CD4-positive, alpha-beta T cell (primary cell): Measurements from ENCODE around the gene BHLHE41. TPM values are rescaled to one million over a fixed set of nuclear protein-coding genes. Genes with fewer than 3 reads are reported as not detected.
A peak's percentile ranks its signal among the peaks of the same experiment; 100 is the strongest.

Source experiments
- ATAC-seq: fragments of 200-7000 bp; cut with Tn5 transposase; one replicate; pipeline ENCODE4 v1.10.0; 2022; ENCODE audit warnings: mild to moderate bottlenecking; ENCODE audit not compliant: poor library complexity
- CTCF ChIA-PET: fragments of 350-600 bp; sonication (Branson Sonifier 250); formaldehyde crosslinking; loops from one replicate; lab custom pipeline; 2021; ENCODE audit warnings: antibody characterized with exemption, inconsistent platforms; lab: Charles Lee
- POLR2A ChIA-PET: fragments of 350-600 bp; sonication (Branson Sonifier 250); formaldehyde crosslinking; loops from one replicate; lab custom pipeline; 2021; ENCODE audit warnings: antibody characterized with exemption, inconsistent platforms; lab: Charles Lee
- DNase-seq, 14 experiments: peaks; one replicate each; pipeline ENCODE4 v3.0.0-alpha.2; 2013 to 2020; ENCODE audit warnings: mixed read lengths in 2 of 14
- H3K27ac ChIP-seq, 2 donors: one replicate each; pipeline versions ENCODE4 v1.5.1 to v1.7.0; 2013; ENCODE audit warnings: low read length in 2 of 2, low read depth in 1 of 2, mild to moderate bottlenecking in 1 of 2
- H3K27me3 ChIP-seq, 2 experiments: 1 replicate in 1 of 2; 2 replicates in 1 of 2; pipeline versions ENCODE4 v1.6.1 to v1.7.0; 2013; ENCODE audit warnings: low read length in 2 of 2, control low read depth in 1 of 2, mild to moderate bottlenecking in 1 of 2, moderate library complexity in 1 of 2; ENCODE audit not compliant: insufficient read depth in 2 of 2, control insufficient read depth in 1 of 2
- H3K36me3 ChIP-seq: one replicate; pipeline ENCODE4 v1.6.1; 2013; ENCODE audit warnings: low read length, control low read depth; ENCODE audit not compliant: insufficient read depth
- H3K4me1 ChIP-seq: one replicate; pipeline ENCODE4 v1.6.1; 2013; ENCODE audit warnings: low read length, control low read depth; ENCODE audit not compliant: insufficient read depth
- H3K4me3 ChIP-seq: one replicate; pipeline ENCODE4 v1.5.1; 2013; ENCODE audit warnings: mild to moderate bottlenecking, low read length, moderate library complexity
- H3K9me3 ChIP-seq, 2 experiments: 1 replicate in 1 of 2; 2 replicates in 1 of 2; pipeline versions ENCODE4 v1.6.1 to v1.7.0; 2013; ENCODE audit warnings: low read length in 2 of 2, mild to moderate bottlenecking in 2 of 2, control low read depth in 1 of 2, moderate library complexity in 1 of 2; ENCODE audit not compliant: control insufficient read depth in 1 of 2, insufficient read depth in 1 of 2
- H3K27ac Mint-ChIP-seq: one replicate; pipeline ENCODE4 v1.8.0; 2020; ENCODE audit warnings: mixed read lengths
- H3K27me3 Mint-ChIP-seq: one replicate; pipeline ENCODE4 v1.8.0; 2021; ENCODE audit warnings: mixed read lengths
- H3K36me3 Mint-ChIP-seq: one replicate; pipeline ENCODE4 v1.8.0; 2021; ENCODE audit warnings: low read depth, mixed read lengths
- H3K4me1 Mint-ChIP-seq: one replicate; pipeline ENCODE4 v1.8.0; 2021; ENCODE audit warnings: low read depth, mixed read lengths
- H3K4me3 Mint-ChIP-seq: one replicate; pipeline ENCODE4 v1.8.0; 2020; ENCODE audit warnings: mild to moderate bottlenecking, mixed read lengths
- H3K9me3 Mint-ChIP-seq: one replicate; pipeline ENCODE4 v1.8.0; 2020; ENCODE audit warnings: mixed read lengths
- intact Hi-C, 2 experiments: fragments of 100-400 bp; cut with DNase I in 1 of 2; cut with micrococcal nuclease in 1 of 2; formaldehyde crosslinking; loops; one replicate each; pipeline versions ENCODE4 v1.15.1 to v1.9.0; 2023 to 2025; cut with DNase I, micrococcal nuclease
- polyA plus RNA-seq, 2 donors: library from polyadenylated mRNA; unstranded; fragments of 120-200 nt; gene quantifications; one replicate each; pipeline ENCODE4 v1.2.1, GENCODE V29; 2013
- total RNA-seq, 174 experiments: library from RNA in 2 of 174; stranded (reverse) in 2 of 174; gene quantifications; one replicate each; pipeline ENCODE4 v1.2.3 and lab custom pipeline; 2021 to 2026
- TF ChIP-seq, protein P1 (sequence below): fragments of 200-600 bp; IDR thresholded peaks from one replicate; pipeline ENCODE4 v1.8.0; 2022; ENCODE audit warnings: antibody characterized with exemption, mild to moderate bottlenecking

The BHLHE41 gene
- total RNA-seq (not detected), total RNA-seq (lab: John Stamatoyannopoulos, UW) (0 to 1.4 (median 0.05) reads per million in 172 experiments)
- polyA plus RNA-seq (2013, experiment 1 of 2): 0.18 TPM
- polyA plus RNA-seq (2013, experiment 2 of 2): 0.10 TPM

DNA sequence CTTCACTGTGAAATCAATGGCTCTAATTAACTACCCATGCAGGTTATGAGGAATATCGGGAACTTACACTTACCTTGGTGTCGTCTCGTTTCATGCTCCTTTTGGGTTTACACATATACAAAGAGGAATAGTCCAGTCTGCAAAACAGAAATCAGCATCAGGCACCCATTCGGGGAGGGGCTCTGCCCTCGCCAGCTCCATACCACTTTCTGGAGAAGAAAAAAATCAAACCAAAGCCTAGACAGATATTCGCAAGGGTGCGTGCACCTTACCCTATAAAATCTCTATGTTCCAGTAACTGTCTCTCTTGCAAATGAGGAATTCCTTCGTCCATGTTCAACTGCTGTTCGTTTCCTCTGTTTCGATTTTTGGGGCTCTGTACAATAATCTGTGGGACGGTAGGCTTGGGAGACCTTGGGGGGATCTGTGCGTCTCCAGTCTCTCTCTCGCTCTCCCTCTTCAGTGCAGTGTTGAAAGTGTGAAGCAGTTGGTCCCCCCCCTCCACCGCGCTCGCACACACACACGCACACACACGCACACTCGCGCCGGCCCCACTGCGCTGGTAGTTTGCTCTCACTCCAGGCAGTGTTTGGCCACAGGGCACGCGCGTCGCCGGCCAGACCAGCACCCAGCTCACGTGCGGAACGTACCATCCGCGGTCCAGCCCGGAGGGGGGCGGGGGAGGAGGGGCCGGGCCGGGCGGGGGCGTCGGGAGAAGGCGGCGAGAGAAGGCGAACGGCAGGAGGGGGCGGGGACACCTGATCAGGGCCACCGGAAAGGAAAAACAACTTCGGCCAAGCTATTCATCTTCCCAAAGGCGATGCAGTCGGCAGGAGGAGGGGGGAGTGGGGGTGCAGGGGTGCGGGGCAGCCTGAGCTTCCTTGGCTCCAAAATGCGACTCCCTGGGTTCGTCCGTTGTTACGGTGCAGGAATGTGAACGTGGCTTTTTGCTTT lies at the start of gene BHLHE41:
BHLHE41 (minus strand) TSS at position 592 of the 954 bp plus-strand sequence; CDS start at position 334, 258 bp downstream.
- Mint-ChIP-seq H3K4me3 (peak within 1 kb of the TSS; percentile 90), H3K4me1 (peaks cover 38% of the 10 kb centered on the region), H3K36me3 (no peaks in the 10 kb centered on the region), H3K27ac (no peak within 1 kb of the TSS), H3K9me3 (no peaks in the 10 kb centered on the region), H3K27me3 (peaks cover 84% of the 10 kb centered on the region)
- H3K27me3 ChIP-seq: peaks cover 64 to 92% of the 10 kb centered on the region in 2 experiments
- no peaks in the 10 kb centered on the region for H3K36me3 ChIP-seq
- H3K27ac ChIP-seq: no peak within 1 kb of the TSS
- peak in 3 of 14 experiments; percentile 15 to 54 (median 51) for DNase-seq
- peak within 1 kb of the TSS; percentile 38 for H3K4me3 ChIP-seq
- no peak for ATAC-seq
- TF ChIP-seq, protein P1, sequence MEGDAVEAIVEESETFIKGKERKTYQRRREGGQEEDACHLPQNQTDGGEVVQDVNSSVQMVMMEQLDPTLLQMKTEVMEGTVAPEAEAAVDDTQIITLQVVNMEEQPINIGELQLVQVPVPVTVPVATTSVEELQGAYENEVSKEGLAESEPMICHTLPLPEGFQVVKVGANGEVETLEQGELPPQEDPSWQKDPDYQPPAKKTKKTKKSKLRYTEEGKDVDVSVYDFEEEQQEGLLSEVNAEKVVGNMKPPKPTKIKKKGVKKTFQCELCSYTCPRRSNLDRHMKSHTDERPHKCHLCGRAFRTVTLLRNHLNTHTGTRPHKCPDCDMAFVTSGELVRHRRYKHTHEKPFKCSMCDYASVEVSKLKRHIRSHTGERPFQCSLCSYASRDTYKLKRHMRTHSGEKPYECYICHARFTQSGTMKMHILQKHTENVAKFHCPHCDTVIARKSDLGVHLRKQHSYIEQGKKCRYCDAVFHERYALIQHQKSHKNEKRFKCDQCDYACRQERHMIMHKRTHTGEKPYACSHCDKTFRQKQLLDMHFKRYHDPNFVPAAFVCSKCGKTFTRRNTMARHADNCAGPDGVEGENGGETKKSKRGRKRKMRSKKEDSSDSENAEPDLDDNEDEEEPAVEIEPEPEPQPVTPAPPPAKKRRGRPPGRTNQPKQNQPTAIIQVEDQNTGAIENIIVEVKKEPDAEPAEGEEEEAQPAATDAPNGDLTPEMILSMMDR: no peak
- intact Hi-C loops: loop anchor here in 1 of 2 experiments (10.0 kb wide), 1 partner anchor 1180 kb away; no protein-coding TSS in a partner anchor
- peaks cover 45% of the 10 kb centered on the region for H3K4me1 ChIP-seq
- peaks cover 0 to 8% of the 10 kb centered on the region in 2 experiments for H3K9me3 ChIP-seq
- ChIA-PET CTCF (interaction anchor here (1.4 kb wide), 1 partner anchor 11 kb away, joined by 3 read pairs; no protein-coding TSS in a partner anchor), POLR2A (interaction anchor here (1.1 kb wide), 1 partner anchor 11 kb away, joined by 3 read pairs; no protein-coding TSS in a partner anchor)

GRCh38 chr12:26172946-26173552 lies 48.2 kb upstream of the BHLHE41 start:
- no peak overlapping the region for H3K27ac Mint-ChIP-seq
- DNase-seq (no peak), ATAC-seq (no peak)
- ChIA-PET CTCF (no interaction called here), POLR2A (no interaction called here)
- TF ChIP-seq, protein P1: no peak
- no peaks in the 10 kb centered on the region for H3K36me3 ChIP-seq
- no peaks in the 10 kb centered on the region for H3K4me1 Mint-ChIP-seq
- no peak overlapping the region for H3K27ac ChIP-seq
- intact Hi-C loops: no loop called here
- H3K4me1 ChIP-seq: no peaks in the 10 kb centered on the region
- no peak overlapping the region for H3K4me3 ChIP-seq
- peaks cover 27% of the 10 kb centered on the region for H3K27me3 Mint-ChIP-seq
- no peaks in the 10 kb centered on the region for H3K9me3 ChIP-seq
- H3K4me3 Mint-ChIP-seq: no peak overlapping the region
- H3K27me3 ChIP-seq: no peaks in the 10 kb centered on the region
- H3K9me3 Mint-ChIP-seq: no peaks in the 10 kb centered on the region
- H3K36me3 Mint-ChIP-seq: no peaks in the 10 kb centered on the region

DNA sequence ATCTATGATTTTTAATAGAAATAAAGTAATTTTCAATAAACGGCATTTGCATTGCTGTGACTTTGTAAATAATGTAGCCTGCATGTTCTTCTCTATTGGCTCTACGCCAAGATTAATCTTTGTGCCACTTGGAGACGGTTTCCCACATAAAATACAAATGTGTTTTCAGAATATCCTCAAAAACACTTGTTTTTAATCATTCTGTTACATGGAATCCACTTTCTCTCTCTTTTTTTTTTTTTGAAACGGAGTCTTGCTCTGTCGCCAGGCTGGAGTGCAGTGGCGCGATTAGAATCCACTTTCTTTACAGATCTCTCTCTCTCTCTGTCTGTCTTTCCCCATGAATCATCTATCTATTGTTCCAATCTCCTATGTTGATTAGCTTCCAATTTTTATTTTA lies 47.7 kb upstream of the BHLHE41 start:
- intact Hi-C loops: no loop called here
- H3K4me3 ChIP-seq: no peak overlapping the region
- no peak for ATAC-seq
- H3K27ac ChIP-seq: no peak overlapping the region
- Mint-ChIP-seq H3K9me3 (no peaks in the 10 kb centered on the region), H3K36me3 (no peaks in the 10 kb centered on the region), H3K4me1 (no peaks in the 10 kb centered on the region), H3K27ac (no peak overlapping the region), H3K4me3 (no peak overlapping the region), H3K27me3 (peaks cover 30% of the 10 kb centered on the region)
- no peaks in the 10 kb centered on the region for H3K4me1 ChIP-seq
- TF ChIP-seq, protein P1: no peak
- CTCF ChIA-PET: no interaction called here
- POLR2A ChIA-PET: no interaction called here
- no peaks in the 10 kb centered on the region for H3K27me3 ChIP-seq
- H3K9me3 ChIP-seq: no peaks in the 10 kb centered on the region
- no peak for DNase-seq
- no peaks in the 10 kb centered on the region for H3K36me3 ChIP-seq
